A549 treated with AZD9567 at 1 μM for 4 hours (cell line): ENCODE measurements around the gene SEC23IP. TPM values are rescaled to one million over a fixed set of nuclear protein-coding genes. Genes with fewer than 3 reads are reported as not detected.

ENCODE experiments used
- total RNA-seq: library from RNA; stranded (reverse); fragments of 200-300 nt; extraction: Qiagen RNA extraction; gene quantifications from 5 replicates; pipeline ENCODE4 v1.2.3, GENCODE V29; 2022; ENCODE audit not compliant: insufficient read depth

Gene SEC23IP
- total RNA-seq, result 38.6 to 51.8 TPM (median 50.0 TPM) in 5 replicates

GRCh38 chr10:119892188-119893065 is at the start of gene SEC23IP:
TSS of gene SEC23IP (plus strand) at chr10:119892730. CDS start at chr10:119892783, 53 bp downstream.

GRCh38 chr10:119872610-119872859 is 20.0 kb upstream of the SEC23IP start, which contains the start of gene MCMBP:
TSS of gene MCMBP (minus strand) at chr10:119872843. CDS start at chr10:119872584, 259 bp downstream.

Other genes with a start within 250 kb of the SEC23IP start
- 204 to 231 TPM (median 223 TPM) in 5 replicates for gene BAG3, start 241.3 kb upstream of the SEC23IP start, total RNA-seq
- 9.4 to 12.7 TPM (median 10.6 TPM) in 5 replicates for gene INPP5F, start 166.7 kb upstream of the SEC23IP start, total RNA-seq
- 81.5 to 114 TPM (median 91.9 TPM) in 5 replicates for gene MCMBP, start 19.9 kb upstream of the SEC23IP start, total RNA-seq